ENCODE results near the gene OSBPL2.
A peak's percentile ranks its signal among the peaks of the same experiment; 100 is the strongest.

The OSBPL2 gene

DNA sequence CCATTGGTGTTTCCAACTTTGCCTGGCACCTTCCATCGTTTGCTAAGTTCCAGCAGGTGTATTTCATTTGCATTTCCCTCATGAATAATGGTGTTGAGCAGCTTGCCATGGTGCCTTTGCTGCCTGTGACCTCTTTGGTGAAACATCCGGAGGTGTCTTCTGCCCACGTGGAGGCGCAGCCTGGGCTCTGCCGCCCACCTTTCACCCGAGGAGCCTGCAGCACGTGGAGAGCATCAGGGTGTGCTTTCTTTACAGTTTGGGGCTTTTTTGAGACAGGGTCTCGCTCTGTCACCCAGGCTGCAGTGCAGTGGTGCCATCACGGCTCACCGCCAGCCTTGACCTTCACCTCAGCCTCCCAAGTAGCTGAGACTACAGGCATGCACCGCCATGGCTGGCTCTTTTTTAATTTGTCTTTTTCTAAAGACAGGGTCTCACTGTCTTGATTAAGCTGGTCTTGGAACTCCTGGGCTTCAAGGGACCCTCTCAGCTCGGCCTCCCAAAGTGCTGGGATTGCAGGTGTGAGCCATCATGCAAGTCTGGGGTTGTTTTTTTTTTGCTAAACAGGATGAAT is 61.4 kb downstream of the OSBPL2 start:
- TF ChIP-seq, protein P1, sequence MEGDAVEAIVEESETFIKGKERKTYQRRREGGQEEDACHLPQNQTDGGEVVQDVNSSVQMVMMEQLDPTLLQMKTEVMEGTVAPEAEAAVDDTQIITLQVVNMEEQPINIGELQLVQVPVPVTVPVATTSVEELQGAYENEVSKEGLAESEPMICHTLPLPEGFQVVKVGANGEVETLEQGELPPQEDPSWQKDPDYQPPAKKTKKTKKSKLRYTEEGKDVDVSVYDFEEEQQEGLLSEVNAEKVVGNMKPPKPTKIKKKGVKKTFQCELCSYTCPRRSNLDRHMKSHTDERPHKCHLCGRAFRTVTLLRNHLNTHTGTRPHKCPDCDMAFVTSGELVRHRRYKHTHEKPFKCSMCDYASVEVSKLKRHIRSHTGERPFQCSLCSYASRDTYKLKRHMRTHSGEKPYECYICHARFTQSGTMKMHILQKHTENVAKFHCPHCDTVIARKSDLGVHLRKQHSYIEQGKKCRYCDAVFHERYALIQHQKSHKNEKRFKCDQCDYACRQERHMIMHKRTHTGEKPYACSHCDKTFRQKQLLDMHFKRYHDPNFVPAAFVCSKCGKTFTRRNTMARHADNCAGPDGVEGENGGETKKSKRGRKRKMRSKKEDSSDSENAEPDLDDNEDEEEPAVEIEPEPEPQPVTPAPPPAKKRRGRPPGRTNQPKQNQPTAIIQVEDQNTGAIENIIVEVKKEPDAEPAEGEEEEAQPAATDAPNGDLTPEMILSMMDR (IDR thresholded peaks at IDR 0.05; ENCODE audit: low read depth, low read length): no peak
- DNase-seq (ENCODE audit: extremely low read depth, low read depth): no peak

DNA sequence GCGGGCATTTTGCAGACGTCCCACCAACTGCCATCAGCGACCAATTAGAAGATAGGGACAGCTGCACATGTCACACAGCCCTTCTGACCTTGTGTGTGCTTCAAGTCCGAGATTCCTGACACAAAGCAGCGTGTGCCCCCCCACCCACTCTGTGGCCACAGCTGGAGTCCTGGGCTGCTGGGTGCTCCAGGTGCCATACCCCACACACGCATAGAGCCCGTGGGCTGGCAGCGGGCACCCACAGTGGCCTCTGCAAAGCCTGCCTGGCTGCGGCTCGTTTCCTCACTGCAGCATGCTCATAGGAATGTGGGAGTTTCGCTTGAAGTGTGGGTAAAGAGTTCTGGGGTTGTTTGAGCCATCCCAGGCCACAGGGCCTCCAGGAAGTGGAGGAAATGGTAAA is 62.0 kb downstream of the OSBPL2 start:
- TF ChIP-seq, protein P1 (IDR thresholded peaks at IDR 0.05; ENCODE audit: low read depth, low read length): no peak
- no peak for DNase-seq (ENCODE audit: extremely low read depth, low read depth)

DNA sequence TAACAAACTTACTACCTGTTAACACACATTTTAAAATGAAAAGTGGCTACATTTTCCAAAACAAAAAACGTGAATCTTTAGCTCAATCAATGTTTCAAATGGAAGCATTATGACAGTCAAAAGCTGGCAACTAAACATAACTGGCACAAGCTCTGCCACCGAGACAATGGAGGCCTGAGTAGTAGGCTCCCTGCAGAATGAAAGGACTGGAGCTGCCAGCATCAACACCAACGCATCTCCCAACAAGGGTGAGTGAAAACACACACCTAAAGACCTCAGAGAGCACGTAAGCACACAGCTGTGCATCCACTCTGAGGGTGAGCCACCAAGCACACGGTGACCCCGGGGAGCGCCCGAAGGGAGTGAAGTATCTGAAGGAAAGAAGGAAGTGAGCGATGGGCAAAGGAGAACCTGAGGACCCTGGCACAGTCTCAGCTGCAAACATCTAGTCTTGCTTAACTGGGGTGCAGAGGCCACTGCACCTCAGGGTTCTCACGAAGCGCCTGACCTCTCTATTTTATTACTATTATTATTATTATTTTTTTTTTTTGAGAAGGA is 62.9 kb downstream of the OSBPL2 start:
- DNase-seq (ENCODE audit: extremely low read depth, low read depth): no peak
- TF ChIP-seq, protein P1 (IDR thresholded peaks at IDR 0.05; ENCODE audit: low read depth, low read length): no peak

DNA sequence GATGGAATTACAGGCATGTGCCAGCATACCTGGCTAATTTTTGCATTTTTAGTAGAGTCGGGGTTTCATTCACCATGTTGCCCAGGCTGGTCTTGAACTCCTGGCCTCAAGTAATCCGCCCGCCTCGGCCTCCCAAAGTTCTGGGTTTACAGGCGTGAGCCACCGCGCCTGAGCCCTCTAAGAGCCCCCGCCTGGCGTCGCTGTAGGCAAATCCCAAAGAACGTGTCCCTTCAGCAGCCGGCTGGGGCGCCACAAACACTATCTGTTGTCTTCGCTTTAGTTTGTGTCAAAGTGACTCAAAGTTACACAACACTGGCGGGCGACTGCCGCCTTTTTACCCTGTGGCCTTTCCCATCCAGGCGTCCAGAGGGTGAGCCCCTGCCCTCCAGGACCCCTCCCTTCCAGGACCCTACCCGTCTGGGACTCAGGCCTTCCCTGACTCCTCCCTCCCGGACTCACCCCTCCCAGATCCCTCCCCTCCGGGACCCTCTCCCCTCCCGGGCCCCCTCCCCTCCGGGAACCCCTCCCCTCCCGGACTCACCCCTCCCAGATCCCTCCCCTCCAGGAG is 63.5 kb downstream of the OSBPL2 start:
- DNase-seq (ENCODE audit: extremely low read depth, low read depth): peak; percentile 82
- TF ChIP-seq, protein P1 (IDR thresholded peaks at IDR 0.05; ENCODE audit: low read depth, low read length): peak; percentile 93

DNA sequence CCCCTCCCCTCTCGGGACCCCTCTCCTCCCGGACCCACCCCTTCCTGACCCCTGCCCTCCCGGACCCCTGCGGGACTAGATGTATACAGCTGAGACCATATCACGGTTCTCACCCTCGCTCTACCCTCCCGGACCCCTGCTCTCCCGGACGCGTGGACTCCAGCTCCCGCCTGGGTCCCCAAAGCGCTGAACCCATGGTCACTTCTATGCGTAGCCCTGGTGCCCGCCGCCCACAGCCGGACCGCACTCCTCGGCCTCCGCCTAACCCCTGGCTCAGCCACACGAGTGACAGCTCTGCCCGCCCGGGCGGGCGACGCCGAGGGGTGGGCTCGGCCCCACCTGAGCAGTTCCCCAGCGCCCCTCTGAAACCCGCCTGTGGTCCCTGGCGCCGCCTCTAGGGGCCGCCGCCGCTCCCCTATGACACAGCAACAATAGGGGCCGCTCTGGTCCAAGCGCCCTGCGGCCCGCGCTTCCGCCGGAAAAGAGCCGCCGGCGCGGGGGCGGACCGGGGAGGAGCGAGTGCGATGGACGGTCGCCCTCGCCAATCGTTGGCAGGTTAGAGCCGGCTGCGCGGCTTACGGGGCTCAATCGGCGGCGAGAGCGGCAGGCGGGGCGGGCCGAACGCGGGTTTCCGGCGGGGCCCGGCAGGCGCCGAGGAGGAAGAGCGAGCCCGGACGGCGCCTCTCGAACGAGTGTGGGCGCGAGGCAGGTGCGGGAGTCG is 64.2 kb downstream of the OSBPL2 start, which contains the start of gene ADRM1:
TSS of gene ADRM1 (plus strand) at position 657 of the 721 bp plus-strand sequence. CDS start 572 bp downstream, outside the sequence.
- peak; percentile 93 for DNase-seq (ENCODE audit: extremely low read depth, low read depth)
- TF ChIP-seq, protein P1 (IDR thresholded peaks at IDR 0.05; ENCODE audit: low read depth, low read length): peak; percentile 80

DNA sequence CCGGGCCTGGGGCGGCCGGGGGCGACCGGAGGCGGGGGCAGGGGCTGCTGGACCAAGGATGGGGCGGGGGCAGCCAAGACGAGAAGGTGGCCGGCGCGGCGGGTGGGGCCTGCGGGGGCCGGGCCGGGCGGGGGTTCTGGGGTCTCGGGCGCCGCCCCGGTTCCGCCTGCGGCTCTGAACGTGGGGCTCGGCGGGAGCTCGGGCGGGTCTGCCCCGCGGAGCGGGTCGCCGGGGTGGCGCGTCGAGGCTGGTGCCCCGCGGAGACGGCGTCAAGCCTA is 64.7 kb downstream of the OSBPL2 start:
- TF ChIP-seq, protein P1 (IDR thresholded peaks at IDR 0.05; ENCODE audit: low read depth, low read length): no peak
- no peak for DNase-seq (ENCODE audit: extremely low read depth, low read depth)

Measured in AG09319 (cell line).